Measurements from ENCODE around the gene CLPTM1. TPM values are rescaled to one million over a fixed set of nuclear protein-coding genes. Genes with fewer than 3 reads are reported as not detected.
A peak's percentile ranks its signal among the peaks of the same experiment; 100 is the strongest.

Gene CLPTM1
- total and polyA plus RNA-seq, 8 donors, result 39.3 to 152 (median 66.7) TPM

GRCh38 chr19:45001087-45001739, 46.0 kb downstream of the CLPTM1 start, which contains the start of gene RELB:
RELB (plus strand) TSS chr19:45001464; CDS start chr19:45001580, 116 bp downstream.
- Histone ChIP-seq H3K4me3 (peak within 1 kb of the TSS; percentile 77 to 87 (median 83)), H3K27ac (peak within 1 kb of the TSS; percentile 98 to 100 (median 100)), H3K36me3 (peaks cover 0 to 32% (median 17%) of the 10 kb centered on the region in 4 donors), H3K9me3 (no peaks in the 10 kb centered on the region), H3K27me3 (no peaks in the 10 kb centered on the region), H3K4me1 (peaks cover 5 to 35% (median 22%) of the 10 kb centered on the region in 4 donors)
- DNase-seq, result peak; percentile 97
- WGBS, 5 donors, result 2 to 4% (median 3%) methylated on average over 16 to 79 of the region's 79 CpGs
- intact Hi-C loops (cut with DNase I; ENCODE audit: low total_unique reads), result no loop called here
- TF ChIP-seq POLR2AphosphoS5 (IDR thresholded peaks at IDR 0.05) (peak in 2 of 3 donors; percentile 66 to 75), POLR2A (IDR thresholded peaks at IDR 0.05) (no peak), EP300 (IDR thresholded peaks at IDR 0.05) (peak; percentile 64)

GRCh38 chr19:45003485-45003884, 48.3 kb downstream of the CLPTM1 start:
- WGBS, 5 donors, result 95 to 99% (median 95%) methylated on average over 4 of the region's 4 CpGs
- no peak overlapping the region for H3K27ac ChIP-seq
- H3K4me3 ChIP-seq, result no peak overlapping the region
- peaks cover 5 to 47% (median 24%) of the 10 kb centered on the region in 4 donors for H3K4me1 ChIP-seq
- intact Hi-C loops (cut with DNase I; ENCODE audit: low total_unique reads), result no loop called here
- peaks cover 7 to 48% (median 28%) of the 10 kb centered on the region in 4 donors for H3K36me3 ChIP-seq
- H3K9me3 ChIP-seq, result no peaks in the 10 kb centered on the region
- DNase-seq, result no peak
- TF ChIP-seq POLR2A (IDR thresholded peaks at IDR 0.05) (no peak), POLR2AphosphoS5 (IDR thresholded peaks at IDR 0.05) (no peak), EP300 (IDR thresholded peaks at IDR 0.05) (no peak)
- no peaks in the 10 kb centered on the region for H3K27me3 ChIP-seq

GRCh38 chr19:45005787-45006186, 50.6 kb downstream of the CLPTM1 start:
- TF ChIP-seq CTCF (IDR thresholded peaks at IDR 0.05) (no peak), POLR2AphosphoS5 (IDR thresholded peaks at IDR 0.05) (peak in 1 of 3 donors; percentile 61), POLR2A (IDR thresholded peaks at IDR 0.05) (no peak), EP300 (IDR thresholded peaks at IDR 0.05) (no peak)
- Histone ChIP-seq H3K4me1 (peaks cover 5 to 44% (median 22%) of the 10 kb centered on the region in 4 donors), H3K9me3 (no peaks in the 10 kb centered on the region), H3K36me3 (peaks cover 7 to 53% (median 37%) of the 10 kb centered on the region in 4 donors), H3K4me3 (no peak overlapping the region), H3K27ac (peak overlapping the region; percentile 43 to 81 (median 54)), H3K27me3 (no peaks in the 10 kb centered on the region)
- intact Hi-C loops (cut with DNase I; ENCODE audit: low total_unique reads), result no loop called here
- DNase-seq, result peak; percentile 76 to 79
- 45 to 59% (median 51%) methylated on average over 9 of the region's 9 CpGs for WGBS, 5 donors

- Histone ChIP-seq H3K4me3 (no peak overlapping the region), H3K4me1 (peaks cover 0 to 28% (median 9%) of the 10 kb centered on the region in 4 donors), H3K27me3 (no peaks in the 10 kb centered on the region), H3K9me3 (no peaks in the 10 kb centered on the region), H3K27ac (peak overlapping the region in 2 of 5 donors; percentile 35 to 42), H3K36me3 (peaks cover 7 to 72% (median 53%) of the 10 kb centered on the region in 4 donors)
- intact Hi-C loops (cut with DNase I; ENCODE audit: low total_unique reads), result no loop called here
- TF ChIP-seq POLR2AphosphoS5 (IDR thresholded peaks at IDR 0.05), result no peak
- TF ChIP-seq POLR2A (IDR thresholded peaks at IDR 0.05), result no peak
- TF ChIP-seq EP300 (IDR thresholded peaks at IDR 0.05), result no peak
- no peak for TF ChIP-seq CTCF (IDR thresholded peaks at IDR 0.05)
- peak; percentile 44 to 73 for DNase-seq
- WGBS, 5 donors, result 30 to 45% (median 36%) methylated on average over 10 of the region's 10 CpGs
These were observed 53.4 kb downstream of the CLPTM1 start for GRCh38 chr19:45008552-45008951.

GRCh38 chr19:45009625-45010255, 54.6 kb downstream of the CLPTM1 start:
- Histone ChIP-seq H3K27me3 (no peaks in the 10 kb centered on the region), H3K4me1 (peaks cover 0 to 25% (median 9%) of the 10 kb centered on the region in 4 donors), H3K9me3 (no peaks in the 10 kb centered on the region), H3K4me3 (no peak overlapping the region), H3K36me3 (peaks cover 7 to 75% (median 56%) of the 10 kb centered on the region in 4 donors), H3K27ac (no peak overlapping the region)
- intact Hi-C loops (cut with DNase I; ENCODE audit: low total_unique reads), result no loop called here
- TF ChIP-seq CTCF (IDR thresholded peaks at IDR 0.05) (no peak), POLR2A (IDR thresholded peaks at IDR 0.05) (no peak), EP300 (IDR thresholded peaks at IDR 0.05) (no peak), POLR2AphosphoS5 (IDR thresholded peaks at IDR 0.05) (no peak)
- 87 to 96% (median 93%) methylated on average over 9 of the region's 9 CpGs for WGBS, 5 donors
- no peak for DNase-seq

All from stomach (tissue), 9 donors.